Stimulated activated CD4-positive, alpha-beta T cell treated with anti-CD3 and anti-CD28 coated beads, TNF-alpha, amount 100 ng/mL, for 24 hours (primary cell): ENCODE data around the gene C19orf85.

Experiments
- DNase-seq, 3 experiments: peaks; one replicate each; pipeline ENCODE4 v3.0.0-alpha.2; 2020; ENCODE audit warnings: low read depth in 3 of 3

The C19orf85 gene

GRCh38 chr19:55477905-55478304 is 13.4 kb upstream of the C19orf85 start:
- DNase-seq: no peak

DNA sequence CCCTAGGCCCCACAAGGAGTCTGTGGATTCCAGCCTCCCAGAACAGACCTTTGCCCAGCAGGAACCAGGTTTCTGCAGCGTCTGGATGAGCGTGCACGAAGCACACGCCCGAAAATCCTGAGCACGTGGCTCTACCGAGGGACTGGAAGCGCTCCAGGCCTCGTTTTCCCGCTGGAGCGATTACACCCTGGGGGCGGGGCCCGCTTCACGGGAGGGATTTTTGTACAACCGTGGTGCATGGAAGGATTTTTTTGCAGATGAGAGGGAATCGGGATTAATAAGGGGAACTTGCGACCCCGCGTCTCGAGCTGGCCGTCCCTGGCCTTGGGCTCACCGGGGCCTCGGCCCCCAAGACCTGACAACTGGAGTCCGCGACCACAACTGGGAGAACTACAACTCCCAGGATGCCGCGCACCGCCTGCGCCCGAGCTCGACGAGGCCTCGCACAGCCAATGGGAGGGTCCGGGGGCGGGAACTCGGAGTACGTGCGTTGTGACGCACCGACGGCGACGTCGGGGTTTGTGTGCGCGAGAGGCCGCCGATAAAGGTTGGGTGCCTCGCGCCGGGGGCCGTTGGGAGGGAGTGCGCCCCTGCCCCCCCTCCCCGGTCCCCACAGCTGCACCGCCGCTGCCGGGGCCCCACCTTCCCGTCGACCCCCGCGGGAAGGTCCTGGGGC is 11.7 kb upstream of the C19orf85 start, which contains the start of gene ZNF628:
ZNF628 (plus strand) TSS at position 518 of the 676 bp plus-strand sequence. CDS start 3,294 bp downstream, outside the sequence.
- DNase-seq: peak; percentile 96 to 99 (median 98)

- no peak for DNase-seq
Measured at GRCh38 chr19:55474269-55475265, 10.0 kb upstream of the C19orf85 start.

GRCh38 chr19:55473225-55474012 is 8.9 kb upstream of the C19orf85 start:
- DNase-seq: no peak

DNA sequence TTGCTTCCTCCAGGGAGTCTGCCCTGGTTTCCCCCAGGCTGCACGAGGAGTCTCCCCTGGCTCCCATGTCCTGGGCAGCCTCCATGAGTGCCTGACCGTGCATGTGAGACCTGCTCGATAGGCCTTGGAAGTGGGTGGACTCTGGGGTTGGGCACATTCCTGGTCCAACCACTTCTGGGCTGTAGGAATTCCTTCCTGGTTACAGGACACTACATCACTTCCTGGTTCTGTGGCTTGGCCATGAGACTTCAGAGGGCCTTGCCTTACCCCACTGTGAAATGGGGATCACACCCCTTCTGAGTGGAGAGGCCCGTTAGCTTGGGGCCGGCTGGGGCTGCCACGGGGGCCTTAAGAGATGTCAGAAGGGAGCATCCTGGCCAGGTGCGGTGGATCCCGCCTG is 7.9 kb upstream of the C19orf85 start:
- DNase-seq: no peak

GRCh38 chr19:55471266-55471665 is 6.7 kb upstream of the C19orf85 start:
- DNase-seq: no peak

GRCh38 chr19:55468054-55468393 is 3.5 kb upstream of the C19orf85 start:
- no peak for DNase-seq

- DNase-seq: peak; percentile 42 to 67 (median 49)
Measured at GRCh38 chr19:55467236-55468053, 2.9 kb upstream of the C19orf85 start.

GRCh38 chr19:55466241-55466614 is 1.7 kb upstream of the C19orf85 start:
- DNase-seq: no peak

DNA sequence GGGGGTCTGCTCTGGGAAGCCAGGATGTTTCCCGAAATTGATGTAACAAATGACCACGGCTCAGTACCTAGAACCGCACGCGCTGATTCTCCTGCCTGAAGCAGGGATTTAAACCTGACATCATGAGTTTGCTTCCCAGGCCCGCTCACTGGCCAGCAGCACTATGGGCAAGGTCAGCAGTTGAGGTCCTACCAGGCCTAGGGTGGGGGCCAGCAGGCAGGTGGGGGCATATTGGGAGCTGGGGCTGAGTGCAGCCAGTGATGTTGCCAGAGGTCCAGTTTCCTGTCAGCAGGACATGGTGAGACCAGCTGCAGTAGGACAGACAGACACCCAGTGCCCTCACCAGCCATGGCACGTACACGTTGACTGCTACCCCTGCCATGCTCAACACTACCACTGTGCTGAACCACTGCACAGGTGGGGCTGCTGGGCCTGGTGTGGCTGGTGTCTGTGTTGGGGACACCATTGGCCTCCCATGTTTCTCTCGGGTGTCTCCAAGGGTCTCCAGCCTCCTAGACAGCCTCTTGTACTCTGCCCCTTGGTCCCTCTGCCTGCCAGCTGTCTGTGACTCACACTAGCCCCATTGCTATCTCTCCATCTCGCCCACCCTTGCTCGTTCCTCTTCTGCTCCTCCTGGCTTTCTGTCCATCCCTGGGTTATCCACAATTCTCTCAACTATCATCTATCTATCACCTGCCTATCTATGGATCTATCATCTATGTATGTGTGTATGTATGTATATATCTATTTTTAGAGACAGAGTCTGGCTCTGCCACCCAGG is 1.1 kb upstream of the C19orf85 start:
- DNase-seq: no peak

DNA sequence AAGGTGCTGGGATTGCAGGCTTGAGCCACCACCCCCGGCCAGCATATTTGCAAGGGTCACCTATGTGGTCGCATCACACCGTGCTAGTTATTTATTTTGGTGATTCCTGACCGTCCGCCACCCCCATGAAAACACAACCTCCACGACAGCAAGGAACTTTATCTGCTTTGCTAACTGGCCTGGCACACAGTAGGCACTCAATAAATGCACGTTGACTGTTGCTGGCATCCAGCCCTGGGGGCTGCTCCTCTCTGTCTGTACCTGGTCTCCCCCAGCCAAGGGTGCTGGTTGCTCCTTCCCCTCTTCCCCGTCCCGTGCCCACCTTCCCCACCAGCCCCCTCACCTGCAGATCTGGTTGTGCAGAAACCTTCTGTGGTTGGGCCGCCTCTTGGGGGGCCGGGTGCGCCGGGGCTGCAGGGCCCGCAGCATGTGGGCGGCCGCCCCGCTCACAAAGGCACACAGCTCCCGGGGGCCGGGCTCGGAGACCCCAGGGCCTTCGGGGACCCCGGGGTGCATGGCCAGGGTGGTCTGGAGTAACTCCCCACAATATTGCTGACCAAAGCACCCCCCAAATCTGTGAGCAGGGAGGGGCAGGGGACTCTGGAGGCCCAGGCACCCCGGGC is 401 bp downstream of the C19orf85 start:
- no peak for DNase-seq

DNA sequence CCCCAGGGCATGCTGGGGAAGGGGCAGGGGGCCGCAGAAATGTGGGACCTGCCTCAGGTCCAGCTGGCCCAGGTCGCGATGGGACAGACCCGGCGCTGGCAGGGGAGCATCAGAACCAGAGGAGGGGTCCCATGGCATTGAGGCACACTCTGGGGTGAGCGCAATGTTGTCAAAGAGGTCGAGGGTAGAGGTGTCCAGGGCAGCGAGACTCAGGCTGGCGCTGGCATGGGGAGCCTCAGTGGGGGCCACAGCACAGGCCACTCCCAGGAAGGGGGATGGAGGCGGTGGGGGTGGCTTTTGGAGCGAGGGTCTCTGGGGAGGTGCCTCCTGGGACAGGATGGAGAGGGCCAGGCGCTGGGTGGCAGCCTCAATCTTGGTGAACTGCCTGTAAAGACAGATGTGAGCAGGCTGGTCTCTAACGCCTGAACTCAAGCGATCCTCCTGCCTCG is 944 bp downstream of the C19orf85 start:
- no peak for DNase-seq

- DNase-seq: no peak
Measured at GRCh38 chr19:55462722-55463121, 1.8 kb downstream of the C19orf85 start.

GRCh38 chr19:55461974-55462626 is 2.5 kb downstream of the C19orf85 start:
- no peak for DNase-seq

DNA sequence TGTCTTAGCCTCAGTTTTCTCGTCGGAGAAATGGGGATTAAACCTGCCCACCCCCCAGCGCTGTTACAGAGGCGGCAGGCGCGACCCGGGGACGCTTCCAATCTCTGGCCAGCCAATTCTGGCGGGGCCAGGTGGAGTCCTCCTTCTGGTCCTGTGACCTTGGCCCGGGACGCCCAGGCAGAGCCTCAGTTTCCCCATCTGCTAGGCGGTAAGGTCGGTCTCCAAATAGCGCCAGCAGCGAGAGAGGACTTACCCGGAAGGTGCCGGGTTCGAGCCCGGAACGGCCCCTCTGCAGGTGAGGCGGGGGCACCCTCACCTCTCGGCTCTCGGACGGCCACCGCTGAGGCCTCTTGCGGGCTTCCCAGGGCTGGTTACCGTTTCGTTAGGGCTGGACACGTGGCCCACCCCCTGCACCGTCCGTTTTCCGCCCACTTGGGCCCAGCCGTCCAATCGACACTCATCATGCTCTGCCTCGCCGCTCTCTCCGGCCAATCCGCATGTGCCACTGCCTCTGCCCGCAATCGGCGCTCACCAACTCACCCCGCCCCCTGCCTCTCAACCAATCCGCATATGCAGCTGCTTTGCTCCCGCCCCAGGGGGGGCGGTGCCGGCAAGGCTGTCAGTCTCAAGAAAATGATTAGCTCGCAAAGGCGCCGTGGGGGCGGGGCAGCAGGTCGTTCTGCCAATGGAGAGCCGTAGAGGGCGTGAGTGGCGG is 3.1 kb downstream of the C19orf85 start, which contains the start of gene ISOC2:
ISOC2 (minus strand) TSS at position 384 of the 715 bp plus-strand sequence. CDS start 5,156 bp downstream, outside the sequence.
- DNase-seq: peak; percentile 100

DNA sequence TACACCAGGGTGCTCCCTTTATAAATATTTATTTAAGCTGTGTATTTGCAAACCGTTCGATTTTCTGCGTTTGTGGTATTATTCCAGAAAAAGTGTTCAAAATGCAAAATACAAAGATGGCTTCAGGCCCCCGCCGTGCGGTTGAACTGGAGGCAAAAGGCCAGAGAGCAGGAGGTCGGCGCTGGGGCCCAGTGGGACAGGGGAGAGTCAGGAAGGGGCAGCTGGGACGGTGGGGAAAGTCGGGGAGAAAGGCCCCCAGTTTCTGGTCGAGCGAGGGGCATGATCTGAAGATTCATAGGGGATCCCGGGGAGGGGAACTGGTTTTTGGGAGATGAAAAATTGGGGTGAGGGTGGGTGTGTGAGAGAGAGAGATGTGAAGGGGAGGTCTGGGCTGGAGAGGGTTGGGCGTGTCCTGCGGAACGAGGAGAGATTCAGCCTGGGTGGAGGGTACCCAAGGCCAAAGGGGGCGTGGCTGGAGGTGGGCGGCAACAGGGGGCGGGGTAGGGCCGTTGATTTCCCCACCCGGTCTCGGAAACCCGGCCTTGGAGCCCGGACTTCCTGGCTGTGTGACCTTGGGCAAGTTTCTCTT is 3.8 kb downstream of the C19orf85 start:
- DNase-seq: peak in 1 of 3 experiments; percentile 53

GRCh38 chr19:55459950-55460657 is 4.4 kb downstream of the C19orf85 start:
- no peak for DNase-seq
